ENCODE data around the gene CNMD.

GRCh38 chr13:52743988-52744387 lies 4.4 kb upstream of the CNMD start:
- TF ChIP-seq CTCF (IDR thresholded peaks at IDR 0.05; ENCODE audit: borderline replicate concordance, extremely low read depth, low read length, poor library complexity, severe bottlenecking): peak; percentile 22
- TF ChIP-seq EZH2 (IDR thresholded peaks at IDR 0.05; ENCODE audit: borderline replicate concordance, low read depth, low read length, severe bottlenecking): no peak

Data from DND-41 (cell line).